ENCODE measurements around the gene TRPC4AP. TPM values are rescaled to one million over a fixed set of nuclear protein-coding genes. Genes with fewer than 3 reads are reported as not detected.

TRPC4AP gene
- total and polyA plus RNA-seq, 10 of the 15 experiments (the other 5 are each of a cell fraction or from before 2014, with no cell fraction given), result 1.1 to 61.7 (median 41.2) TPM

DNA sequence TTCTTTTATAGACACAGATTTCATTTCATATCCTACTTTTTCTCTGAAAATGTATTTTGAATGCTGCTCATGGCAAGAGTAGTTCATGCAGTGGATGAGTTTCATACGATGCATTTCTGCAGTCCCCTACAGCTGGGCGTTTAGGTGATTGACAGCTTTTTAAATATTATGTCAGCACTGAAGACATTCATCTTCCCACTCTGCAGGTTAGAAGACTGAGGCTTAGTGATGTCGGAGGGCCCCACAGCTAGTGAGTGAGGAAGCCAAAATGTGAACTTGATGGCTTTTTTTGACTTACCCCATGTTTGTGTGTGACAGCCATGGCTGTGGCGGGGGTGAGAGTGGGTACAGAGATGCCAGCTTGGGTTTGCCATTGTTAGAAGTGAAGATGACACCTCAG lies 103.5 kb downstream of the TRPC4AP start:
- no peak overlapping the region for H2AFZ ChIP-seq (ENCODE audit: control insufficient read depth, low read depth, low read length)
- H3K9ac ChIP-seq (ENCODE audit: control insufficient read depth, insufficient read depth, low read length), result no peak overlapping the region
- DNase-seq (ENCODE audit: low read depth, low spot score), result no peak
- RAD21 ChIA-PET (ENCODE audit: unreplicated experiment), result no interaction called here
- intact Hi-C loops (cut with micrococcal nuclease; ENCODE audit: unreplicated experiment) (no loop called here), in situ Hi-C loops (cut with MboI) (no loop called here)
- no peaks in the 10 kb centered on the region for H3K9me3 ChIP-seq (replicated peaks; ENCODE audit: control insufficient read depth, insufficient read depth, low read length)
- CTCF ChIA-PET, result interaction anchor here (0.7 to 0.9 kb wide), 2 partner anchors 104 to 114 kb away, joined by 3 read pairs; partner anchors contain the start of gene TRPC4AP
- no peak for ATAC-seq
- FAIRE-seq, result no peak
- no peaks in the 10 kb centered on the region for H3K27me3 ChIP-seq (replicated peaks in 1 of 2; ENCODE audit: control insufficient read depth in 2 of 2, insufficient read depth in 2 of 2, low read length in 1 of 2)
- H3K27ac ChIP-seq (ENCODE audit: control insufficient read depth, insufficient read depth), result no peak overlapping the region
- H3K4me3 ChIP-seq, result no peak overlapping the region
- no peaks in the 10 kb centered on the region for H3K79me2 ChIP-seq (ENCODE audit: control insufficient read depth, insufficient read depth, low read length)
- TF ChIP-seq, protein P1, sequence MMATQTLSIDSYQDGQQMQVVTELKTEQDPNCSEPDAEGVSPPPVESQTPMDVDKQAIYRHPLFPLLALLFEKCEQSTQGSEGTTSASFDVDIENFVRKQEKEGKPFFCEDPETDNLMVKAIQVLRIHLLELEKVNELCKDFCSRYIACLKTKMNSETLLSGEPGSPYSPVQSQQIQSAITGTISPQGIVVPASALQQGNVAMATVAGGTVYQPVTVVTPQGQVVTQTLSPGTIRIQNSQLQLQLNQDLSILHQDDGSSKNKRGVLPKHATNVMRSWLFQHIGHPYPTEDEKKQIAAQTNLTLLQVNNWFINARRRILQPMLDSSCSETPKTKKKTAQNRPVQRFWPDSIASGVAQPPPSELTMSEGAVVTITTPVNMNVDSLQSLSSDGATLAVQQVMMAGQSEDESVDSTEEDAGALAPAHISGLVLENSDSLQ (IDR thresholded peaks at IDR 0.05), result 0 out of 2 replicates have a peak, but pooled peaks have one; percentile 12
- TF ChIP-seq POU2F2 (IDR thresholded peaks at IDR 0.05; ENCODE audit: borderline replicate concordance, low read depth, low read length), result no peak
- H3K4me2 ChIP-seq (ENCODE audit: control insufficient read depth, insufficient read depth), result no peak overlapping the region
- WGBS (ENCODE audit: insufficient coverage, insufficient replicate concordance, low lambda C conversion rate, missing lambda C conversion rate), result 92% methylated on average over 4 of the region's 4 CpGs
- SMC1A ChIA-PET (ENCODE audit: uncharacterized antibody, unreplicated experiment), result no interaction called here
- no peaks in the 10 kb centered on the region for H4K20me1 ChIP-seq (ENCODE audit: control insufficient read depth, insufficient read depth)
- H3K36me3 ChIP-seq (ENCODE audit: control insufficient read depth in 2 of 2, insufficient read depth in 2 of 2, low read length in 1 of 2), result no peaks in the 10 kb centered on the region
- no peaks in the 10 kb centered on the region for H3K4me1 ChIP-seq (ENCODE audit: control insufficient read depth, insufficient read depth, low read length)
- BruUV-seq (replicated peaks), result no TSS peak
- POLR2A ChIA-PET, result no interaction called here

DNA sequence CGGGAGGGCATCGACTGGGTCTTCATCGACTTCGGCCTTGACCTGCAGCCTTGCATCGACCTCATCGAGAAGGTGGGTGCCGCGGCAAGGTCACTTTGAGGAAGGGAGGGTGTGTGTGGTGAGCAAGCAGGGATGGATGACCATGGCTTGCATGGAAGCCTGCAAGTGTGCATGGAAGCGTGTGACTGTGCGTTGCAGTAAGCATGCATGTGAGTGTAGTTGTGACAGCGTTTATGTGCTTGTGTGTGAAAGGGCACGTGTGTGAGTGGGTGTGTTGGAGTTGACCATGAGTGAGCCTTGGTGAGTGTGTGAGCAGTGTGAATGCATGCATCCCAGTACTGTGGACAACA lies 104.4 kb downstream of the TRPC4AP start:
- Histone ChIP-seq H3K27me3 (replicated peaks in 1 of 2; ENCODE audit: control insufficient read depth in 2 of 2, insufficient read depth in 2 of 2, low read length in 1 of 2) (no peaks in the 10 kb centered on the region), H3K4me1 (ENCODE audit: control insufficient read depth, insufficient read depth, low read length) (no peaks in the 10 kb centered on the region), H3K4me2 (ENCODE audit: control insufficient read depth, insufficient read depth) (no peak overlapping the region), H4K20me1 (ENCODE audit: control insufficient read depth, insufficient read depth) (no peaks in the 10 kb centered on the region), H3K36me3 (ENCODE audit: control insufficient read depth in 2 of 2, insufficient read depth in 2 of 2, low read length in 1 of 2) (no peaks in the 10 kb centered on the region), H3K9ac (ENCODE audit: control insufficient read depth, insufficient read depth, low read length) (no peak overlapping the region), H3K4me3 (no peak overlapping the region), H3K79me2 (ENCODE audit: control insufficient read depth, insufficient read depth, low read length) (no peaks in the 10 kb centered on the region), H2AFZ (ENCODE audit: control insufficient read depth, low read depth, low read length) (no peak overlapping the region), H3K9me3 (replicated peaks; ENCODE audit: control insufficient read depth, insufficient read depth, low read length) (no peaks in the 10 kb centered on the region), H3K27ac (ENCODE audit: control insufficient read depth, insufficient read depth) (no peak overlapping the region)
- TF ChIP-seq ASH2L (IDR thresholded peaks at IDR 0.05; ENCODE audit: borderline replicate concordance, low read depth) (no peak), POLR2A (IDR thresholded peaks at IDR 0.05; ENCODE audit: low read depth, low read length) (peak; percentile 14; the same call in 1 of the 2 replicates)
- no peak for ATAC-seq
- no TSS peak for BruUV-seq (replicated peaks)
- RAD21 ChIA-PET (ENCODE audit: unreplicated experiment), result no interaction called here
- POLR2A ChIA-PET, result interaction anchor here (0.6 kb wide), 1 partner anchor 26 kb away, joined by 5 read pairs; no protein-coding TSS in a partner anchor
- SMC1A ChIA-PET (ENCODE audit: uncharacterized antibody, unreplicated experiment), result interaction anchor here (0.6 kb wide), 1 partner anchor 1209 kb away, joined by 3 read pairs; no protein-coding TSS in a partner anchor
- intact Hi-C loops (cut with micrococcal nuclease; ENCODE audit: unreplicated experiment), result no loop called here
- no peak for FAIRE-seq
- CTCF ChIA-PET, result interaction anchor here (0.9 kb wide), 1 partner anchor 113 kb away, joined by 3 read pairs; no protein-coding TSS in a partner anchor
- no peak for DNase-seq (ENCODE audit: low read depth, low spot score)
- WGBS (ENCODE audit: insufficient coverage, insufficient replicate concordance, low lambda C conversion rate, missing lambda C conversion rate), result 91% methylated on average over 12 of the region's 12 CpGs
- in situ Hi-C loops (cut with MboI), result no loop called here

All from GM12878 (cell line).